K562 (cell line): ENCODE results near the gene CCM2. TPM values are rescaled to one million over a fixed set of nuclear protein-coding genes. Genes with fewer than 3 reads are reported as not detected.

Experiments
- ATAC-seq: fragments of 200-7000 bp; cut with Tn5 transposase; 3 replicates; pipeline ENCODE4 v1.9.1; 2020; ENCODE audit warnings: moderate library complexity
- BruUV-seq: library from RNA; stranded (reverse); fragments of 400-500 nt; replicated peaks from 2 replicates; lab custom pipeline; 2021; lab: Mats Ljungman, UMichigan
- CTCF ChIA-PET: fragments of 300-600 bp; formaldehyde crosslinking; extraction: SDS; loops from one replicate; lab custom pipeline; 2021; ENCODE audit warnings: low intra/inter-chr PET ratio; lab: Yijun Ruan, JAX
- POLR2A ChIA-PET: fragments of 300-600, 350-650 bp; sonication (Branson Sonifier 250); formaldehyde crosslinking; extraction: SDS; loops from one replicate; lab custom pipeline; 2021; ENCODE audit warnings: antibody characterized with exemption, inconsistent platforms; lab: Yijun Ruan, JAX
- DNase-seq, 4 experiments: peaks; one replicate each; pipeline versions ENCODE4 v3.0.0 to v3.0.0-alpha.2; 2011 to 2018; ENCODE audit warnings: low spot score in 3 of 4, mixed read lengths in 3 of 4; ENCODE audit errors: extremely low read depth in 1 of 4
- FAIRE-seq: peaks from 2 replicates; lab custom pipeline; 2011; peaks lifted over from hg19 to GRCh38; lab: Jason Lieb, UNC
- H2AFZ ChIP-seq: 2 replicates; pipeline ENCODE4 v1.6.0; 2011; ENCODE audit warnings: low read depth, low read length, control low read depth, inconsistent platforms
- H3K27ac ChIP-seq: fragments of 200-600 bp; 3 replicates; pipeline ENCODE4 v1.8.0; 2011; ENCODE audit warnings: low read depth, mild to moderate bottlenecking, control low read depth, inconsistent platforms, low read length, moderate library complexity, mixed read lengths; ENCODE audit errors: extremely low read depth
- H3K27me3 ChIP-seq, 2 experiments: fragments of 300-600 bp in 1 of 2; 2 replicates in 1 of 2; 3 replicates in 1 of 2; pipeline versions ENCODE4 v1.6.0 to v1.8.0; 2011; ENCODE audit warnings: inconsistent platforms in 2 of 2, low read length in 2 of 2, mild to moderate bottlenecking in 1 of 2, mixed read lengths in 1 of 2, moderate library complexity in 1 of 2; ENCODE audit not compliant: control insufficient read depth in 2 of 2, insufficient read depth in 2 of 2
- H3K36me3 ChIP-seq: fragments of 300-600 bp; 3 replicates; pipeline ENCODE4 v1.8.0; 2011; ENCODE audit warnings: mild to moderate bottlenecking, low read length, inconsistent platforms; ENCODE audit not compliant: control insufficient read depth, insufficient read depth
- H3K4me1 ChIP-seq, 2 experiments: fragments of 200-600 bp in 1 of 2; replicated peaks in 1 of 2; 2 replicates in 1 of 2; 3 replicates in 1 of 2; pipeline versions ENCODE4 v1.5.1 to v1.8.0; 2011; ENCODE audit warnings: inconsistent platforms in 2 of 2, low read length in 2 of 2, mild to moderate bottlenecking in 1 of 2, mixed read lengths in 1 of 2, moderate library complexity in 1 of 2; ENCODE audit not compliant: control insufficient read depth in 2 of 2, insufficient read depth in 2 of 2
- H3K4me2 ChIP-seq: 2 replicates; pipeline ENCODE4 v1.6.1; 2011; ENCODE audit warnings: low read length, control low read depth, inconsistent platforms, mixed read lengths; ENCODE audit not compliant: insufficient read depth
- H3K4me3 ChIP-seq: fragments of 200-600 bp; sonication (generic), shearing (Covaris generic); 2 replicates; pipeline ENCODE4 v1.5.1; 2016; ENCODE audit warnings: control low read depth, inconsistent platforms
- H3K79me2 ChIP-seq: fragments of 200-600 bp; 3 replicates; pipeline ENCODE4 v1.8.0; 2011; ENCODE audit warnings: low read length, inconsistent platforms; ENCODE audit not compliant: control insufficient read depth, insufficient read depth
- H3K9ac ChIP-seq, 2 experiments: 2 replicates each; pipeline versions ENCODE4 v1.6.0 to v1.6.1; 2011; ENCODE audit warnings: low read depth in 2 of 2, low read length in 2 of 2, control low read depth in 1 of 2, inconsistent platforms in 1 of 2, mild to moderate bottlenecking in 1 of 2, mixed read lengths in 1 of 2; ENCODE audit not compliant: insufficient read depth in 1 of 2
- H3K9me1 ChIP-seq: one replicate; pipeline ENCODE4 v1.6.0; 2011; ENCODE audit warnings: inconsistent platforms, mild to moderate bottlenecking, low read length, moderate library complexity; ENCODE audit not compliant: control insufficient read depth, insufficient read depth
- H3K9me3 ChIP-seq: replicated peaks from 2 replicates; pipeline ENCODE4 v1.5.1; 2011; ENCODE audit warnings: low read depth, low read length, inconsistent platforms; ENCODE audit not compliant: control insufficient read depth, insufficient read depth
- H4K20me1 ChIP-seq: replicated peaks from 2 replicates; pipeline ENCODE4 v1.6.1; 2011; ENCODE audit warnings: low read length, inconsistent platforms, mixed read lengths; ENCODE audit not compliant: control insufficient read depth, insufficient read depth
- MEIS2 ChIP-seq: fragments of 450-650 bp; IDR thresholded peaks from 2 replicates; pipeline ENCODE4 v1.6.1; 2014; ENCODE audit warnings: mild to moderate bottlenecking; ENCODE audit not compliant: partially characterized antibody
- POLR2G ChIP-seq: fragments of 200-400 bp; formaldehyde crosslinking; IDR thresholded peaks from 2 replicates; pipeline ENCODE4 v1.6.1; 2017; ENCODE audit warnings: low read depth, mild to moderate bottlenecking, antibody characterized with exemption, low read length, moderate library complexity
- ZFPM2 ChIP-seq: fragments of 250-450 bp; sonication (Bioruptor Pico); IDR thresholded peaks from 2 replicates; pipeline ENCODE4 v1.5.1; 2022; ENCODE audit warnings: mild to moderate bottlenecking
- WGBS: fragments of 100-300 bp; shearing (Covaris generic); methylation state at CpG from one replicate; pipeline ENCODE4 v1.1.6; 2016; ENCODE audit warnings: low coverage, mixed read lengths; ENCODE audit not compliant: insufficient coverage; ENCODE audit errors: missing lambda C conversion rate; 5-methylcytosine and 5-hydroxymethylcytosine counted together
- in situ Hi-C: fragments of 300-500 bp; cut with MboI; formaldehyde crosslinking; loops from 4 replicates; pipeline ENCODE4 v1.15.0; 2018; ENCODE audit warnings: inconsistent platforms, mixed read lengths
- intact Hi-C: fragments of 100-400 bp; cut with micrococcal nuclease; formaldehyde crosslinking; loops from 2 replicates; pipeline ENCODE4 v1.14.2; 2022
- polyA plus RNA-seq, 8 experiments: library from polyadenylated mRNA; depleted of rRNA in 4 of 8; stranded (reverse) in 5 of 8; unstranded in 3 of 8; fragments of >200 nt; fragmentation: Nextera tagmentation in 2 of 8; fragmentation: Illumina TruSeq in 1 of 8; extraction: Ambion mirVana in 2 of 8; extraction: Trizol in 1 of 8; gene quantifications; 2 replicates each; pipeline versions ENCODE4 v1.2.1 to v1.2.3, GENCODE V29; 2011 to 2014; ENCODE audit warnings: inconsistent platforms in 1 of 8, missing spikeins in 1 of 8
- total RNA-seq, 7 experiments: library from RNA; depleted of rRNA in 6 of 7; stranded (reverse); fragments of >200 nt in 6 of 7; fragmentation: Illumina TruSeq in 2 of 7; extraction: Trizol in 2 of 7; gene quantifications; 2 replicates each; pipeline versions ENCODE4 v1.2.1 to v1.2.3, GENCODE V29; 2011 to 2021; ENCODE audit warnings: low replicate concordance in 1 of 7
- TF ChIP-seq, protein P1 (sequence below): fragments of 250-450 bp; sonication (Bioruptor Pico); IDR thresholded peaks from 2 replicates; pipeline ENCODE4 v1.4.0; 2020
- TF ChIP-seq, protein P2 (sequence below): fragments of 450-650 bp; IDR thresholded peaks from 2 replicates; pipeline ENCODE4 v1.6.1; 2016; ENCODE audit warnings: low read depth

The CCM2 gene
- total and polyA plus RNA-seq, 9 of the 15 experiments (the other 6 are each of a cell fraction or from before 2014, with no cell fraction given), result 0.41 to 38.6 (median 25.9) TPM

DNA sequence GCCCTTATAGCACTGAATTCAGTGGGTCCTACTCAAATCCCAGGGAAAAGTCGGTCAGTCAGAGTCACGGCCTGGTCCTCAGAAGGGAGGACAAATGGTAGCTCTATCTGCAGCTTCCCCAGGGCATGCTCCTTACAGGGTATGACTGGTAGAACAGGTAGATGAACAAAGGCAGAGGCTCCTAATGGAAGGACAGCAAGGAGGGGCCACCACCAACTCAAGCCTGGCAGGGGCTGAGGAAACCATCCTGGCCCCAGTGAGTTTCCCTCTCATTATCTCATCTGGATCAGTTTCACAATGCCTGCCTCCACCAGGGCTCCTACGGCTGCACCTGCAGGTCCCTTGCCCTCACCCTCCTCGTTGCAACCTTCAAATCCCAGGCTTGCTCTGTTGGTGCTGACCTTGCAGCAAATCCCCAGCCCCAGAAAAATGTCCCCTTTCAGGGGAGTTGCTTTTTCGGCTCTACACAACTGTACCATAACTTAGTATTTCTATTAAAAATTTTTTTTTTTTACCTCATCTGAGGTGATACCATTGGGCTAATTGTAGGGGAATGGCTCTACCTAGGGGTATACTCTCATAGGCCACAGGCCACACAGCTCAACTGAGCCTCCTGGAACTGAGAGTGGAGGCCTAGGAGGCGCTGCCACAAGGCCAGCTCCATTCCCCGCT is 18.8 kb upstream of the CCM2 start:
- intact Hi-C loops, result loop anchor here (2.0 kb wide), 1 partner anchor 18 kb away; no protein-coding TSS in a partner anchor
- H3K4me3 ChIP-seq, result no peak overlapping the region
- H3K27ac ChIP-seq, result peak overlapping the region; percentile 24; the same call in 1 of the 3 replicates
- H3K27me3 ChIP-seq, result no peaks in the 10 kb centered on the region
- no peak for FAIRE-seq
- H3K9me3 ChIP-seq, result no peaks in the 10 kb centered on the region; the same call in 1 of the 2 replicates
- peaks cover 37% of the 10 kb centered on the region for H3K79me2 ChIP-seq
- ATAC-seq, result peak; percentile 27
- 72% methylated on average over 7 of the region's 7 CpGs for WGBS
- H3K4me2 ChIP-seq, result no peak overlapping the region
- peaks cover 29 to 40% of the 10 kb centered on the region in 2 experiments; a peak in 4 of 5 replicates for H3K4me1 ChIP-seq
- in situ Hi-C loops, result no loop called here
- BruUV-seq, result no TSS peak
- H4K20me1 ChIP-seq, result peaks cover 24% of the 10 kb centered on the region
- H3K9me1 ChIP-seq, result no peaks in the 10 kb centered on the region
- no peak overlapping the region for H2AFZ ChIP-seq
- H3K36me3 ChIP-seq, result peaks cover 62% of the 10 kb centered on the region
- DNase-seq, result no peak
- CTCF ChIA-PET, result no interaction called here
- H3K9ac ChIP-seq, result peak overlapping the region in 1 of 2 experiments; percentile 26; a peak in 1 of 4 replicates
- POLR2A ChIA-PET, result interaction anchor here (0.9 to 7.4 kb wide), 6 partner anchors 8 to 396 kb away, joined by 3 to 141 read pairs (median 6); partner anchors contain the start of gene TBRG4
- no peak for TF ChIP-seq MEIS2
- no peak for TF ChIP-seq ZFPM2 (CRISPR knock-in tag)
- TF ChIP-seq, protein P1, sequence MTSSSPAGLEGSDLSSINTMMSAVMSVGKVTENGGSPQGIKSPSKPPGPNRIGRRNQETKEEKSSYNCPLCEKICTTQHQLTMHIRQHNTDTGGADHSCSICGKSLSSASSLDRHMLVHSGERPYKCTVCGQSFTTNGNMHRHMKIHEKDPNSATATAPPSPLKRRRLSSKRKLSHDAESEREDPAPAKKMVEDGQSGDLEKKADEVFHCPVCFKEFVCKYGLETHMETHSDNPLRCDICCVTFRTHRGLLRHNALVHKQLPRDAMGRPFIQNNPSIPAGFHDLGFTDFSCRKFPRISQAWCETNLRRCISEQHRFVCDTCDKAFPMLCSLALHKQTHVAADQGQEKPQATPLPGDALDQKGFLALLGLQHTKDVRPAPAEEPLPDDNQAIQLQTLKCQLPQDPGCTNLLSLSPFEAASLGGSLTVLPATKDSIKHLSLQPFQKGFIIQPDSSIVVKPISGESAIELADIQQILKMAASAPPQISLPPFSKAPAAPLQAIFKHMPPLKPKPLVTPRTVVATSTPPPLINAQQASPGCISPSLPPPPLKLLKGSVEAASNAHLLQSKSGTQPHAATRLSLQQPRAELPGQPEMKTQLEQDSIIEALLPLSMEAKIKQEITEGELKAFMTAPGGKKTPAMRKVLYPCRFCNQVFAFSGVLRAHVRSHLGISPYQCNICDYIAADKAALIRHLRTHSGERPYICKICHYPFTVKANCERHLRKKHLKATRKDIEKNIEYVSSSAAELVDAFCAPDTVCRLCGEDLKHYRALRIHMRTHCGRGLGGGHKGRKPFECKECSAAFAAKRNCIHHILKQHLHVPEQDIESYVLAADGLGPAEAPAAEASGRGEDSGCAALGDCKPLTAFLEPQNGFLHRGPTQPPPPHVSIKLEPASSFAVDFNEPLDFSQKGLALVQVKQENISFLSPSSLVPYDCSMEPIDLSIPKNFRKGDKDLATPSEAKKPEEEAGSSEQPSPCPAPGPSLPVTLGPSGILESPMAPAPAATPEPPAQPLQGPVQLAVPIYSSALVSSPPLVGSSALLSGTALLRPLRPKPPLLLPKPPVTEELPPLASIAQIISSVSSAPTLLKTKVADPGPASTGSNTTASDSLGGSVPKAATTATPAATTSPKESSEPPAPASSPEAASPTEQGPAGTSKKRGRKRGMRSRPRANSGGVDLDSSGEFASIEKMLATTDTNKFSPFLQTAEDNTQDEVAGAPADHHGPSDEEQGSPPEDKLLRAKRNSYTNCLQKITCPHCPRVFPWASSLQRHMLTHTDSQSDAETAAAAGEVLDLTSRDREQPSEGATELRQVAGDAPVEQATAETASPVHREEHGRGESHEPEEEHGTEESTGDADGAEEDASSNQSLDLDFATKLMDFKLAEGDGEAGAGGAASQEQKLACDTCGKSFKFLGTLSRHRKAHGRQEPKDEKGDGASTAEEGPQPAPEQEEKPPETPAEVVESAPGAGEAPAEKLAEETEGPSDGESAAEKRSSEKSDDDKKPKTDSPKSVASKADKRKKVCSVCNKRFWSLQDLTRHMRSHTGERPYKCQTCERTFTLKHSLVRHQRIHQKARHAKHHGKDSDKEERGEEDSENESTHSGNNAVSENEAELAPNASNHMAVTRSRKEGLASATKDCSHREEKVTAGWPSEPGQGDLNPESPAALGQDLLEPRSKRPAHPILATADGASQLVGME (CRISPR knock-in tag), result no peak
- TF ChIP-seq POLR2G, result peak; percentile 69
- TF ChIP-seq, protein P2, sequence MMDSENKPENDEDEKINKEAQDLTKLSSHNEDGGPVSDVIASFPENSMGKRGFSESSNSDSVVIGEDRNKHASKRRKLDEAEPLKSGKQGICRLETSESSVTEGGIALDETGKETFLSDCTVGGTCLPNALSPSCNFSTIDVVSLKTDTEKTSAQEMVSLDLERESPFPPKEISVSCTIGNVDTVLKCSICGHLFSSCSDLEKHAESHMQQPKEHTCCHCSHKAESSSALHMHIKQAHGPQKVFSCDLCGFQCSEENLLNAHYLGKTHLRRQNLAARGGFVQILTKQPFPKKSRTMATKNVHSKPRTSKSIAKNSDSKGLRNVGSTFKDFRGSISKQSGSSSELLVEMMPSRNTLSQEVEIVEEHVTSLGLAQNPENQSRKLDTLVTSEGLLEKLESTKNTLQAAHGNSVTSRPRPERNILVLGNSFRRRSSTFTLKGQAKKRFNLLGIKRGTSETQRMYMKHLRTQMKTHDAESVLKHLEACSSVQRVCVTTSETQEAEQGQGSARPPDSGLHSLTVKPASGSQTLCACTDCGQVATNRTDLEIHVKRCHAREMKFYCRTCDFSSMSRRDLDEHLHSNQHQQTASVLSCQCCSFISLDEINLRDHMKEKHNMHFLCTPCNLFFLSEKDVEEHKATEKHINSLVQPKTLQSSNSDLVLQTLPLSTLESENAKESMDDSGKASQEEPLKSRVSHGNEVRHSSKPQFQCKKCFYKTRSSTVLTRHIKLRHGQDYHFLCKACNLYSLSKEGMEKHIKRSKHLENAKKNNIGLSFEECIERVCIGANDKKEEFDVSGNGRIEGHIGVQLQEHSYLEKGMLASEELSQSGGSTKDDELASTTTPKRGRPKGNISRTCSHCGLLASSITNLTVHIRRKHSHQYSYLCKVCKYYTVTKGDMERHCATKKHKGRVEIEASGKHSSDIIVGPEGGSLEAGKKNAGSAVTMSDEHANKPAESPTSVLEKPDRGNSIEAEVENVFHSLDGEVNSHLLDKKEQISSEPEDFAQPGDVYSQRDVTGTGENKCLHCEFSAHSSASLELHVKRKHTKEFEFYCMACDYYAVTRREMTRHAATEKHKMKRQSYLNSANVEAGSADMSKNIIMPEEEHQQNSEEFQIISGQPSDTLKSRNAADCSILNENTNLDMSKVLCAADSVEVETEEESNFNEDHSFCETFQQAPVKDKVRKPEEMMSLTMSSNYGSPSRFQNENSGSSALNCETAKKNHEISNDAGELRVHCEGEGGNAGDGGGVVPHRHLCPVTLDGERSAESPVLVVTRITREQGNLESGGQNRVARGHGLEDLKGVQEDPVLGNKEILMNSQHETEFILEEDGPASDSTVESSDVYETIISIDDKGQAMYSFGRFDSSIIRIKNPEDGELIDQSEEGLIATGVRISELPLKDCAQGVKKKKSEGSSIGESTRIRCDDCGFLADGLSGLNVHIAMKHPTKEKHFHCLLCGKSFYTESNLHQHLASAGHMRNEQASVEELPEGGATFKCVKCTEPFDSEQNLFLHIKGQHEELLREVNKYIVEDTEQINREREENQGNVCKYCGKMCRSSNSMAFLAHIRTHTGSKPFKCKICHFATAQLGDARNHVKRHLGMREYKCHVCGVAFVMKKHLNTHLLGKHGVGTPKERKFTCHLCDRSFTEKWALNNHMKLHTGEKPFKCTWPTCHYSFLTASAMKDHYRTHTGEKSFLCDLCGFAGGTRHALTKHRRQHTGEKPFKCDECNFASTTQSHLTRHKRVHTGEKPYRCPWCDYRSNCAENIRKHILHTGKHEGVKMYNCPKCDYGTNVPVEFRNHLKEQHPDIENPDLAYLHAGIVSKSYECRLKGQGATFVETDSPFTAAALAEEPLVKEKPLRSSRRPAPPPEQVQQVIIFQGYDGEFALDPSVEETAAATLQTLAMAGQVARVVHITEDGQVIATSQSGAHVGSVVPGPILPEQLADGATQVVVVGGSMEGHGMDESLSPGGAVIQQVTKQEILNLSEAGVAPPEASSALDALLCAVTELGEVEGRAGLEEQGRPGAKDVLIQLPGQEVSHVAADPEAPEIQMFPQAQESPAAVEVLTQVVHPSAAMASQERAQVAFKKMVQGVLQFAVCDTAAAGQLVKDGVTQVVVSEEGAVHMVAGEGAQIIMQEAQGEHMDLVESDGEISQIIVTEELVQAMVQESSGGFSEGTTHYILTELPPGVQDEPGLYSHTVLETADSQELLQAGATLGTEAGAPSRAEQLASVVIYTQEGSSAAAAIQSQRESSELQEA, result no peak
